Measurements from ENCODE around the gene QRFP.

DNA sequence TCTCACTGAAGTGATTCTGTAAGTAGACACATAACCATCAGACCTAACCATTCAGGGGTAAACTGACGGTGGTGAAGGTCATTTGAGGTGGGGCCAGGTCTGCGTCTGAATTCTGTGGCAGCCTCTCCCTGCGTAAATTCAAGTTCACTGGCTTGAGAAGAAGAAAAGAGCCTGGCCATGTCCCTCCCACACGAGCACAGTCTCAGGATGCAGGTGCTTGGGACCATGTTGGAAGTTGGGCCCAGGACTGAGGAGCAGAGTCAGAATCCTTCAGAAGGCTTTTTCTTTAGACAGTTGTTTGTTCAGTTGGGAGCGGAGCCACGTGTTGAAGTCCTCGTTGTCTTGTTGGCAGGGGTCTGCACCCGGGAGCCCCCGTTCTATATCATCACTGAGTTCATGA, 24.1 kb downstream of the QRFP start:
- TF ChIP-seq, protein P1, sequence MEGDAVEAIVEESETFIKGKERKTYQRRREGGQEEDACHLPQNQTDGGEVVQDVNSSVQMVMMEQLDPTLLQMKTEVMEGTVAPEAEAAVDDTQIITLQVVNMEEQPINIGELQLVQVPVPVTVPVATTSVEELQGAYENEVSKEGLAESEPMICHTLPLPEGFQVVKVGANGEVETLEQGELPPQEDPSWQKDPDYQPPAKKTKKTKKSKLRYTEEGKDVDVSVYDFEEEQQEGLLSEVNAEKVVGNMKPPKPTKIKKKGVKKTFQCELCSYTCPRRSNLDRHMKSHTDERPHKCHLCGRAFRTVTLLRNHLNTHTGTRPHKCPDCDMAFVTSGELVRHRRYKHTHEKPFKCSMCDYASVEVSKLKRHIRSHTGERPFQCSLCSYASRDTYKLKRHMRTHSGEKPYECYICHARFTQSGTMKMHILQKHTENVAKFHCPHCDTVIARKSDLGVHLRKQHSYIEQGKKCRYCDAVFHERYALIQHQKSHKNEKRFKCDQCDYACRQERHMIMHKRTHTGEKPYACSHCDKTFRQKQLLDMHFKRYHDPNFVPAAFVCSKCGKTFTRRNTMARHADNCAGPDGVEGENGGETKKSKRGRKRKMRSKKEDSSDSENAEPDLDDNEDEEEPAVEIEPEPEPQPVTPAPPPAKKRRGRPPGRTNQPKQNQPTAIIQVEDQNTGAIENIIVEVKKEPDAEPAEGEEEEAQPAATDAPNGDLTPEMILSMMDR (IDR thresholded peaks at IDR 0.05 in 4 of 5, conservative IDR thresholded peaks at IDR 0.05 in 1 of 5): no peak
- TF ChIP-seq POLR2A (IDR thresholded peaks at IDR 0.05): no peak

All from gastrocnemius medialis (tissue), 4 donors.